Suppressor macrophage treated with lipopolysaccharide for 1 hour (primary cell): Measurements from ENCODE around the gene ZEB2.

Experiments
- DNase-seq, 3 donors: peaks; one replicate each; pipeline ENCODE4 v3.0.0-alpha.2; 2020 to 2022

ZEB2 gene

GRCh38 chr2:144493027-144493809, 26.7 kb downstream of the ZEB2 start:
- peak; percentile 70 to 92 (median 86) for DNase-seq

DNA sequence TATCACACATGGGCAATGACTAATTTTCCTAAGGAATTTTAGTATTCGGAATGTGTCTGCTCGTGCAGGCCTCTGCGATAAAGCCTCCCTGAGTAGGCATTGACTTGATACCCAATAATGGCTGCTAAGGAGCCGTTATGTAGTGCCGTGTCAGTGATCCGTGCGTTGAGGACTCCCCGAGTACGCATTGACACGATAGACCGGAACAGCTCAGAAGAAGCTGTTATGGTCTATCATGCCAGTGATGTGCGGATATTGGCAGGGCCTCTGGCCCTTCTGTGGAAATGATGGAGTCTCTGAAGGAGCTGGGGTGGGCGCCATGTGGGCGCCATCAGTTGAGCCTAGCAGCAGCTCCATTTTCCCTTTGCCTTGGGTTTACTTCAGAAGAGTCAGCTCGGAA, 29.1 kb downstream of the ZEB2 start:
- DNase-seq: no peak

DNA sequence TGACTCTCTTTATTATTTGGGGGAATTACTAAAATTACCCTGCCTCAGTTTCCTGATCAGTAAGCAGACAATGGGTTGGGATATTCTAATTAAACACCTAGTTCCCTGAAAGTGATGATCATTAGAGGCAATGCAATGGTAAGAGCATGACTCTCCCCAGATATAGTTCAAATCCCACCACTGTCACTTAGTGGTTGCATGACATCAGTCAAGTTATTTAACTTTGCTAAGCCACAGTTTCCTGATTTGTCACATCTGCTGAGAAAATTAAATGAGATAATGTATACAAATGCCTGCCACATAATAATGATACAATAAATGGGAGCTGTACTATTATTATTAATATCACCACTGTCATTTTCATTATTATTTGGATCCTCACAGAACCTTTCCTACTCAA, 29.9 kb downstream of the ZEB2 start:
- DNase-seq: peak in 2 of 3 donors; percentile 60 to 72

DNA sequence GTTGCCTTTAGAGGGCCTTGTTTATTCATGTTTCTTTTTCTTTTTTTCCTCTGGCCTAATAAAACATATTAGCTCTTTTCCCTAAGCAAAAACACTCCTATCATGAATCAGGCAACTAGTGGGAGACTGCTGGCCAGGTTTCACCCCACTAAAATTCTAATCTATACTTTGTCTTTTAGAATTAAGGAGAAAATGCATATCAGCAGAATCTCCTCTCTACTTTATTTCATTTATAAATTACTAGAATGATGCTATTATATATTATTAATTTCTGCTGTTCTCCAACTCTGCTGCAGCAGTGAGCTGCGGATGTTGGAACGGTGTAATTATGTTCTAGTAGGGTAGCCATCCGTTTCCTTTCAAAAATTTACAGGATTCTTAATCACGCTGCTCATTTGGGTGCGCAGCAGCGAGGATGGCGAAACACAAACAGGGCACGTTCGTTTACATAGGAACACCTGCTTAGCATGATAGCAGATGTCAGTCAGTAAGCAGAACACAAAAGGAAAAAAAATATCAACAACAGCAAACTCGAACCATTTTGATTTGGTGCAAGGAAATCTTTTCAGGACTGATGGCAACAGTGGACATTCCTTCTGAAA, 30.5 kb downstream of the ZEB2 start:
- DNase-seq: no peak

DNA sequence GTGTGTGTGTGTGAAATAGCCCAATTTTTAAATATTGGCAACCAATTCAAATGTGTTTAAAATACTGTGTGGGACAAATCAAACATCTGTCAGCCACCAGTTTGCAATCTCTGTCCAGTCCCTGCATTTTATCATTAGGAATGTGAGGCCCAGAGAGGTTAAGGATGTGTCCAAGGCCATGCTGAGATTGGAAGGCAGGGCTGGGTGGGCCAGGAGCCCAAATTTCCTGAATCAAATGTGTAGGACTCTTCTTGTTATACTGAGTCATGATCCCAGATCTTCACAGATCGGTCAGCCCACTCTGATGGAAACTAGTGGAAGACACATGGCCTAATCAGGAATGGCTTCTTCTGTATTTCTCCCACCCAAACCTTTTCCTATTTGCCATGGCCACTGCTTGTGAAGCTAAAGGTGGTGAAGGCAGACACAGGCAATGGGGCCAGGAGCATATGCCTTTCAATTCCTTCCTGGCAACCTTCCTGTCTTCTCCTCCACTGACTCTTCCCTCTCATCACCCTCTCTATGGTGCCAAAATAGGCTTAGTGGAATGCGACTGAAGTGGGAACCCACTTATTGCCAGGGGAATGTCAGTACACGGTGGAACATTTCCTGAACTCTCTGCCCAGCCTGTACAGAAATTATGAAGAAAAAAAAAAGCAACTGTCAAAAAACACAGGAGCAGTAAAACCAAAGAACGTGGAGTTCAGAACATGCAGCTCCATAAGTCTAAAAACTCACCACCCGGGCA, 35.5 kb downstream of the ZEB2 start:
- no peak for DNase-seq

- DNase-seq: no peak
Measured at GRCh38 chr2:144481666-144482065, 38.3 kb downstream of the ZEB2 start.

- DNase-seq: no peak
Measured at GRCh38 chr2:144481109-144481508, 38.8 kb downstream of the ZEB2 start.

DNA sequence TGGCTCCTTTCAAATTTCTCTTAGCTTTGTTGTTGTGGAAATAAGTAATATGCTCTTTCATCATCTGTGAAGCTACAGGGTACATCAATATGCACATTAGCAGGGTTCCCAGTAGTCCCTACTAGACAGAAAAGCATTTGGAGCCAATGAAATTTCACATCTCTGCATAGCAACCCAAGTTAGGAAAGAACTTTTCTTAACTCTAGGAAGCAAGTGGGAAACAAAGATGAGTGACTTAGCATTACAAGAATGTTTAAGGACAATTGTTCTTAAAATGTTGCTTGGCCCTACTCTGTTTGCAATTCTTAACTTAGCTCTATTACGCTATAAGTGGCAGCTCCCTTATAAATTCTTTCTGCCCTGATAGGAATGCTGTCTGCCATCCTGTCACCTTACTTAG, 39.6 kb downstream of the ZEB2 start:
- no peak for DNase-seq

- DNase-seq: no peak
Measured at GRCh38 chr2:144479659-144480058, 40.3 kb downstream of the ZEB2 start.

DNA sequence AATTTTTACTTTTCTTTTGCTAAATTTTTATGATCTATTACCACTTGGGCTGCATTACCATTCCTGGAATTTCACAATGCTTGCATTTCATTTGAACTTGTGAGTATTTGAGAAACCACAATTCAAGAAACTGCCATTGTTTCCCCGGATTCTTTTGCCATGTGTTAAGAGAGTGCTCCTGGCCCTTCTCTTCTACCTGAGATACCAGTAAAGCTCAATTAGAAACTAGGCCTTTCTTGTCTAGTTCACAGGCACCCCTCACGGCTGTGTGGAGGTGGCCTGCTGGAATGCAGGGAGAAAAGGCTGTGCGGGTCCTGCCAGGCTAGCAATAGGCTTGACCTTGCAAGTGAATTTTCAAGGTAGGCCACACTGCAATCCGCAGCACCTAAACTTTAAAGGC, 40.8 kb downstream of the ZEB2 start:
- DNase-seq: no peak

GRCh38 chr2:144477957-144478311, 42.0 kb downstream of the ZEB2 start:
- DNase-seq: no peak

DNA sequence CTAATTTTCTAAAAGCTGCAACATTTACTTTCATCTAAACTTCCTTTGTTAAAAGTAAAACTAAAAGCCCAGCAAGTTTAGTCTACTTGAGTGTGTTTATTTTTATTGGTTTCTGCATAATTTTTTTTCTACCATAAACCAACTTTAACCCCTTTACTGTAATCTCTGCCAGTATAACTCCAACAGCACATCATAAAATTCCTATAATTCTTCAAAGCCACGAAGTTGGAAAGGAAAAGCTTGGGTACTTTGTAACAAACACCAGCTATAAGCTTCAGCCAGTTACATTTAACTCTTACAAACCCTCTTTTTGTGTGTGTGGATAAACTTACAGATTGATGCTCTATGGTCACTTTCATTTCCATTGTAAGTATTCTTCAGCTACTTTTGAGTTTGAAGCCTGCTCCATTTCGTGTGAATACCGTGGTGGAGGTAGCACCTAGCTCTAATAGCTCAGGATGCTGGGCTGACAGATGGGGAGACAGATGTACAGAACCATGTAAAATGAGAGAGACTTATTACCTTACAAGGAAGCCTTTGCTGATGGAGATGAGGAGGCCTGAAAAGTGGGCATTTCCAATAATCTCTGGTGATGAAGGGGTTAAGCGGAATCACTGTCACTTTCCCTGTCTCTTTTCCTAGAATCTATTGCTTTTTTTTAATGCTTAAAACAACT, 42.5 kb downstream of the ZEB2 start:
- DNase-seq: no peak

GRCh38 chr2:144476682-144477081, 43.2 kb downstream of the ZEB2 start:
- DNase-seq: no peak

- no peak for DNase-seq
Measured at GRCh38 chr2:144475569-144476275, 44.2 kb downstream of the ZEB2 start.

DNA sequence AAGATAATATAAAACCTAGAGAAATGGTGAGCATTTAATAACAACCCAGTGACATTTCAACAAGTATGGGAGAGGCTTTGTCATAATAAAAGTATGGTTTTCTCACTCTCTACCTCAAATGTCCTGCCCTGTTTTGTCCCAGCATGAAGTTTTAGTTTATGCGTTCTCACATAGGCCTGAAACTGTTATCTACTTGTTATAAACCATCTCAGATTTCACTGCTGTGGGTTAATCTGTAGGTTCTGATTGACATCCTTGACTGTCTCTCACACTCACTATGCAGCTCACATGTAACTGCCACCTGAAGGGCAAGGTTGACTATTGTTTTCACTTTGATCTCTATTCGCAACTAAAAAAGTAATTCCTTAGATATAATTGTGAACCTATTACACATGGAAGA, 44.9 kb downstream of the ZEB2 start:
- DNase-seq: no peak

DNA sequence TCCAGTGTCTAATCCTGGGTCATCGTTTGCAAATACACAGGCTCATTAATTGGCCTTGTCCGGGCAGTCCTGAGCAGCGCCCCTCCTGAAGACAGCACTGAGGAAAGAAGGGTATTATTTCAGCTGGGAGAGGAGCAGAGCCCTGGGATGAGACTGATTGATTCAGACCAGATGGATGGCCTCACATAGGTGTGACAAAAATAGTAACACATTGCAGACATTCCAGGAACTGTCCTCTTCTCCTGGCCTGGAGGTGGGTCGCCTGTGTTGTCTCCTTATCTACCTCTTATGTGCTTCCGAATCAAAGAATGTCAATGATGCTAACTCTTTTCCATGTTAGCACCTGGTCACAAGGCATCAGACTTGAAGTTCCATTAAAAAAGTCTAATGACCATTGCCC, 45.9 kb downstream of the ZEB2 start:
- DNase-seq: no peak

DNA sequence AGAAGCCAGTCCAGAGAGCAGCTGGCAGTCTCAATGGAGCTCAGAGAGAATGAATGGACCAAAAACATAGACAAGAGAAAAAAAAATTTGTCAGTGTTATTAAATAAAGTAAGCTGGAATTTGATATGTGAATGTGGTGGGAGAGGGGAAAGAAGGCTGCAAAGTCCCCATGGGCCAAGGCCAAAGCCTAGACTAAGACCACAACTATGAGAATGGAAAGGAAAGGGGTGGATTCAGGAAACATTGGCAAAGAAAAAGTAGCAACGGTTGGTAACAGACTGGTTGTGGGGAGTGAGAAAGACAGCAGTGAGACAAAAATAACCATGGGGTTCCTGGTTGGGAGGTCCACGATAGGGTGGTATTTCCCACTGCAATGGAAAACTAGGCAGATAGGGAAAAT, 47.0 kb downstream of the ZEB2 start:
- no peak for DNase-seq

- DNase-seq: no peak
Measured at GRCh38 chr2:144472046-144472412, 47.9 kb downstream of the ZEB2 start.

DNA sequence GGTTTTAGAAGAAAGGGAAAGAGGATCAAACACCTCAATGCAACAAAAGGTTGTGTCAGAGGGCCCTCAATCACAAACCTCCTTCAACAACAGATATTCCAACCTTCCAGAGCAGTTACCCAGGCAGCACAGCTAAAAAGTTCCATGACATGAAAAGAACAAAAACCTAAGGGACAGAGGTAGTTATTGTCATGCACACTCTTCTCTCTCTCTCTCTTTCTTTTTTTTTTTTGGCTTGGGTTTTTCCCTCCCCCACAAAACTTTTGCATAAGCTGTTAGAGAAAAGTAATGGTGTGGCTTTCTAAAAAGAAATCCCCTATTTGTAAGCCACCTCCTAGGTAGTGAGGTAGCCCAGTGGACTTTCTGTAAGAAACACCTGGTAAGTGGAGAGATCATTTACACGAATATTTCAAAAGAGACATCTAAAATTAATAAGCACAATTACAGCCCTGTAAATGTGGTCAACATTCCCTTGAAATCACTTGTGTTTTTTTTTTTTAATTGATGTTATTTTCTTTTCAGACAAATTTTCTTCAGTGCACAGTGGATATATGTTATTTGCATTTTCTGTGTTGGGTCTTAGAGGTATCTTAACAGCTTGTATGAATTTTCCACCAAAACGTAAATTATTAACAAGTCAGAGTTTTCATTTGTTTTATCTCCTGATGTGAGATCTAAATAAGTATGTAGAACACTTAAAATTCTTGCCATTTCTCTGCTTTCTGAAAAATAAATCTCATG, 48.4 kb downstream of the ZEB2 start:
- no peak for DNase-seq

DNA sequence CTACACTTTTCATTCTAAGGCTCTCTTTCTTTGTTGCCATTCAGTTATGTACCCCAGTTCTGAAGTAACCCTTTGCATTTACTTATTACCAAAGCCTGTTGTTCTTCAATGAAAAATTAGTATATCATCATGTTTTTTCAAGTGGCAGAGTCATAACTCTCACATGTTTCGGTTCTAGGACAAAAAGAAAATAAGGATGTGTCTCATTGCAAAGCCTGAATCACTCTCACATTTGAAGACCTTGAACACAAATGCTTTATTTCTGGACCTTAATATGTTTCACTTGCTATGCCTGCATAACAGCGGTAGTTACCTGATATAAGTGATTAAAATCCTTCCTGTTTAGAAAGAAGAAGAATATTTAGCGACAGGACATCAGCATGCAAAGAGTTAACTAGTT, 49.1 kb downstream of the ZEB2 start:
- peak in 2 of 3 donors; percentile 48 to 51 for DNase-seq

- DNase-seq: no peak
Measured at GRCh38 chr2:144470334-144470733, 49.6 kb downstream of the ZEB2 start.

- DNase-seq: no peak
Measured at GRCh38 chr2:144469798-144470197, 50.1 kb downstream of the ZEB2 start.
